ENCODE data around the gene COL3A1. TPM values are rescaled to one million over a fixed set of nuclear protein-coding genes. Genes with fewer than 3 reads are reported as not detected.

Gene COL3A1
- total RNA-seq, 4 donors from 2014 or later = 113 to 22,387 (median 426) TPM

DNA sequence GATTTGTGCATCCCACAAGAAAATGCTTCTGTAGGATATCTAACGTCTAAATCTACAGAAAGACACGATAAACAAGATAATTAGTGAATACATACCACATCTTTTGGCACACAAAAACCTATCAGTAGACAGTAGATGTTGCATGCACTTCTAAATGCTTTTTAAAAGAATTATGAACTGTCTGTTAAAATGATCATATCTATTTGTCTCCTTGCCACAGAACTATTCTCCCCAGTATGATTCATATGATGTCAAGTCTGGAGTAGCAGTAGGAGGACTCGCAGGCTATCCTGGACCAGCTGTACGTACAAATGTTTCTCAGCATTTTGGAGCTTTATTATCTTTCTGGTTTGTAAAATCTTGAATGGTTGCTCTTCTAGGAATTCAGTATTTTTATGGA lies 12.7 kb downstream of the COL3A1 start:
- Histone ChIP-seq H3K27ac (peak overlapping the region; percentile 84 to 88), H3K36me3 (no peaks in the 10 kb centered on the region), H3K4me1 (peaks cover 0 to 11% of the 10 kb centered on the region in 2 donors), H3K9me3 (no peaks in the 10 kb centered on the region), H3K4me3 (no peak overlapping the region), H3K27me3 (no peaks in the 10 kb centered on the region)
- DNase-seq = no peak
- intact Hi-C loops (cut with DNase I; ENCODE audit: low total_unique reads) = no loop called here
- TF ChIP-seq POLR2A (IDR thresholded peaks at IDR 0.05) = no peak
- TF ChIP-seq, protein P1, sequence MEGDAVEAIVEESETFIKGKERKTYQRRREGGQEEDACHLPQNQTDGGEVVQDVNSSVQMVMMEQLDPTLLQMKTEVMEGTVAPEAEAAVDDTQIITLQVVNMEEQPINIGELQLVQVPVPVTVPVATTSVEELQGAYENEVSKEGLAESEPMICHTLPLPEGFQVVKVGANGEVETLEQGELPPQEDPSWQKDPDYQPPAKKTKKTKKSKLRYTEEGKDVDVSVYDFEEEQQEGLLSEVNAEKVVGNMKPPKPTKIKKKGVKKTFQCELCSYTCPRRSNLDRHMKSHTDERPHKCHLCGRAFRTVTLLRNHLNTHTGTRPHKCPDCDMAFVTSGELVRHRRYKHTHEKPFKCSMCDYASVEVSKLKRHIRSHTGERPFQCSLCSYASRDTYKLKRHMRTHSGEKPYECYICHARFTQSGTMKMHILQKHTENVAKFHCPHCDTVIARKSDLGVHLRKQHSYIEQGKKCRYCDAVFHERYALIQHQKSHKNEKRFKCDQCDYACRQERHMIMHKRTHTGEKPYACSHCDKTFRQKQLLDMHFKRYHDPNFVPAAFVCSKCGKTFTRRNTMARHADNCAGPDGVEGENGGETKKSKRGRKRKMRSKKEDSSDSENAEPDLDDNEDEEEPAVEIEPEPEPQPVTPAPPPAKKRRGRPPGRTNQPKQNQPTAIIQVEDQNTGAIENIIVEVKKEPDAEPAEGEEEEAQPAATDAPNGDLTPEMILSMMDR (IDR thresholded peaks at IDR 0.05) = no peak

DNA sequence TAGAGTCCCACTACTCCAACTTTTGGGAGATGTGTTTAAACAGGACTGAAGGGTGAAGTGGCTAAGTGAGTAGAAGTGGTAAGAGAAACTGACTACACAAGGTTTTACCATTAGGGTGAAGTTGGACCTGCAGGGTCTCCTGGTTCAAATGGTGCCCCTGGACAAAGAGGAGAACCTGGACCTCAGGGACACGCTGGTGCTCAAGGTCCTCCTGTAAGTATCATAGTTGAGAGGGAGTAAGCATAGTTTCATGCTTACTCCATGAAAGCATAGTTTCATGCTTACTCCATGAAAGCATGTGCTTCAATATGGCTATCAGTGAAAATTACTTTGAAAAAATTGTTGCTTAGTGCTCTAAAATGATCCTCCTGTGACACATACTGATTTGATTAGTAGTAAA lies 19.1 kb downstream of the COL3A1 start:
- no peak for TF ChIP-seq POLR2A (IDR thresholded peaks at IDR 0.05)
- TF ChIP-seq, protein P1 (IDR thresholded peaks at IDR 0.05) = no peak

DNA sequence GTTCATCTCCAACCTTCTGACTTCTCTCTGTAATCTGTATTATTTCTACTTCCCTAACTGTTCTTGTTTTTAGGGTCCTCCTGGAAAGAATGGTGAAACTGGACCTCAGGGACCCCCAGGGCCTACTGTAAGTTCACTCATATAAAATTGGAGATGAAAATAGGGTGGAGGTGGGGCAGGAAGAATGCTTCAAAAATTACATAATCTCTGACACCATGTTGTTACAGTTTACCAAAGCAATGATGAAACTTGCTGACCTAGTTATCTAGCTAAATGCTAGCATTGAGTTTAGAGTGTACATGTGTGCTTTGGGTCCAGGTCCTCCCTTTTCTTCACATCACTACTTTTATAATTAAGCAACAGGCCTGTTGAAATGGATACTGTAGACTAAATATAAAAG lies 23.1 kb downstream of the COL3A1 start:
- DNase-seq = no peak
- Histone ChIP-seq H3K4me3 (no peak overlapping the region), H3K36me3 (no peaks in the 10 kb centered on the region), H3K27me3 (no peaks in the 10 kb centered on the region), H3K9me3 (no peaks in the 10 kb centered on the region), H3K4me1 (peaks cover 0 to 6% of the 10 kb centered on the region in 2 donors), H3K27ac (peak overlapping the region; percentile 18 to 57)
- TF ChIP-seq POLR2A (IDR thresholded peaks at IDR 0.05) = no peak
- TF ChIP-seq, protein P1 (IDR thresholded peaks at IDR 0.05) = no peak
- intact Hi-C loops (cut with DNase I; ENCODE audit: low total_unique reads) = no loop called here

More for the DNA sequence above, 19.1 kb downstream of the COL3A1 start:
- intact Hi-C loops (cut with DNase I; ENCODE audit: low total_unique reads) = no loop called here
- DNase-seq = no peak
- peaks cover 0 to 6% of the 10 kb centered on the region in 2 donors for H3K4me1 ChIP-seq
- no peaks in the 10 kb centered on the region for H3K36me3 ChIP-seq
- no peaks in the 10 kb centered on the region for H3K27me3 ChIP-seq
- H3K27ac ChIP-seq = peak overlapping the region; percentile 19 to 60
- H3K9me3 ChIP-seq = no peaks in the 10 kb centered on the region
- H3K4me3 ChIP-seq = no peak overlapping the region

DNA sequence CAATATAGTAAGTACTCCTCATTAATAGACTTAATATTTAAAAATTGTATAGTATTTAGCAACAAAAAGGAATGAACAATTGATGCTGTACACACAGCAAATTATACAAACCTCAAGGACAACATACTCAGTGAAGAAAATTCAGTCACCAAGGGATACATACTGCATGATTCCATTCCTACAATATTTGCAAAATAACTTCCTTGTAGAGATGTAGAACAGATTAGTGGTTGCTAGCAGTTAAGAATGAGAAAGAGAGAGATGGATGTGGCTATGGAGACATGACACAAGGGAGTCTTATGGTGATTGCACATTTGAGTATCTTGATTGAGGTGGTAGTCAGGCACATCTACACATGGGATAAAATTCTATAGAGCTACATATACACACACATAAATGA lies 26.0 kb downstream of the COL3A1 start:
- Histone ChIP-seq H3K27ac (peak overlapping the region in 1 of 2 donors; percentile 11), H3K27me3 (no peaks in the 10 kb centered on the region), H3K4me3 (no peak overlapping the region), H3K36me3 (no peaks in the 10 kb centered on the region), H3K4me1 (peaks cover 0 to 6% of the 10 kb centered on the region in 2 donors), H3K9me3 (no peaks in the 10 kb centered on the region)
- no peak for DNase-seq
- TF ChIP-seq, protein P1 (IDR thresholded peaks at IDR 0.05) = no peak
- no peak for TF ChIP-seq POLR2A (IDR thresholded peaks at IDR 0.05)
- intact Hi-C loops (cut with DNase I; ENCODE audit: low total_unique reads) = no loop called here

DNA sequence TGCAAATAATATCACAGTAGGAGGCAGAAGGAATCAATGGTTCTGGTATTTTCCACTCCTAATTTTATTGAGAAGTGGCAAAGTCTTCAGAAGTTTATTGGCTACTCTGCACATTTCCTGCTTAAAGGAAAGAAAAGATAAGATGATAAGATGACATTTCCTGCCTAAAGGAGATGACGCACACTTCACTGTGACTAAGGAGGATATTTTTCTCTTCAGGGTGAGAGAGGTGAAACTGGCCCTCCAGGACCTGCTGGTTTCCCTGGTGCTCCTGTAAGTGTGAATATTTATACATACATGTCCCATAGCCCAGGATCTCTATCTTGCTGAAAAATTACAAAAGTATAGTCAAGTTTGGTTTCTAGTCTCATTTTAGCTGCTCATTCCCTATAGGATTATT lies 27.9 kb downstream of the COL3A1 start:
- no peaks in the 10 kb centered on the region for H3K36me3 ChIP-seq
- DNase-seq = no peak
- TF ChIP-seq, protein P1 (IDR thresholded peaks at IDR 0.05) = no peak
- TF ChIP-seq POLR2A (IDR thresholded peaks at IDR 0.05) = no peak

More for the DNA sequence above, 27.9 kb downstream of the COL3A1 start:
- no peaks in the 10 kb centered on the region for H3K27me3 ChIP-seq
- no peak overlapping the region for H3K4me3 ChIP-seq
- peaks cover 0 to under 1% of the 10 kb centered on the region in 2 donors for H3K4me1 ChIP-seq
- H3K27ac ChIP-seq = peak overlapping the region; percentile 29 to 65
- intact Hi-C loops (cut with DNase I; ENCODE audit: low total_unique reads) = no loop called here
- no peaks in the 10 kb centered on the region for H3K9me3 ChIP-seq

Measured in uterus (tissue), 4 donors.